T-helper 22 cell (primary cell): ENCODE data around the gene C20orf96.
A peak's percentile ranks its signal among the peaks of the same experiment; 100 is the strongest.

Source experiments
- DNase-seq: peaks from one replicate; pipeline ENCODE4 v3.0.0-alpha.2; 2020; ENCODE audit warnings: low read depth

C20orf96 gene

DNA sequence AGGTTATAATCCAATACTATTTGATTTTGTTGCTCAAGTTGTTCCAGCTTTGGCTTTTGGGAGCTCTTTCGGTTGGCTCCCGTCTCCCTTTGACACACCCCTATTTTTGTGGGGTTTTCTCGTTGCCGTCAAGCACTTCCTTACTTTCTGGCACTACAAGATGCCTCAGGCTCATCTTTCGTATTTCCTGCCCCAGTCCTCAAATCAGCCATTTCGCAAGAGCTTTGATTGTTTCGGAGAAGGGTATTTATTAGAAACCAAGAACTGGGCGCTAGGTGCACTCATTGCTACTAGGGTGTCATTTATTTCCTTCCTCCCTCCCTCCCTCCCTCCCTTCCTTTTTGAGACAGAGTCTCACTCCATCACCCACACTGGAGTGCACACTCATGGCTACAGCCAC is 21.5 kb upstream of the C20orf96 start:
- DNase-seq = no peak

DNA sequence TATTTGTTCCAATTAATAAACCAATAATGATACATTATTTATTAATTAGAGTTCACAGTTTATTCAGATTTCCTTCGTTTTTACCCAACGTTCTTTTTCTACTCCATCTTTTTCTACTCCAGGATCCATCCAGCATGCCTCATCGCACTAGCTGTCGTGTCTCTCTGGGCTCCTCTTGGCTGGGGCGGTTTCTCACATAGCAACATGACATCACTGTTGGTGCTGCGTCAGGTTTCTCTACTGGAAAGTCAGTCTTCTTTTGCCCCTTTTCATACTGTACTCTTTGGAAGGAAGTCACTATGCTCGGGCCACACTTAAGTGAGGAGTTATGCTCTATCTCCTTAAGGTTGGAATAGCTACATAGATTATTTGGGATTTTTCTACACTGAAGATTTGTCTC is 21.1 kb upstream of the C20orf96 start:
- DNase-seq = no peak

DNA sequence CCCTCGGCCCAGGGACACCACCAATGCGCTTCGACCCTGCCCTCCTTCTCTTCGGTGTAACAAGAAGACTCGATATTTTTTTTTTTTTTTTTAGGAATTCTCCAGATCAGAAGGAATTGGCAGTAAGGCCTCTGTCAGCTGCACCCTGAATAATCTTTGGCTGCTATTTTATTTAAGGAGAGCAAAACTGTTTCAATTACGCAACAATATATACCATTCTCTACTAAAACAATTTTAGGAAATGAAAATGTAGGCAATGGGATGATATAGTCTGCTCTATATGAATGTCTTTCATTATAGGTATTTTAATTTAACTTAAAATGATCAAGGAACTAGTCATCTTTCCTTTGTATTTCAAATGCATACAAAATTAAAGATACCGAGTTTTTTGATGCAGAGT is 20.1 kb upstream of the C20orf96 start:
- no peak for DNase-seq

DNA sequence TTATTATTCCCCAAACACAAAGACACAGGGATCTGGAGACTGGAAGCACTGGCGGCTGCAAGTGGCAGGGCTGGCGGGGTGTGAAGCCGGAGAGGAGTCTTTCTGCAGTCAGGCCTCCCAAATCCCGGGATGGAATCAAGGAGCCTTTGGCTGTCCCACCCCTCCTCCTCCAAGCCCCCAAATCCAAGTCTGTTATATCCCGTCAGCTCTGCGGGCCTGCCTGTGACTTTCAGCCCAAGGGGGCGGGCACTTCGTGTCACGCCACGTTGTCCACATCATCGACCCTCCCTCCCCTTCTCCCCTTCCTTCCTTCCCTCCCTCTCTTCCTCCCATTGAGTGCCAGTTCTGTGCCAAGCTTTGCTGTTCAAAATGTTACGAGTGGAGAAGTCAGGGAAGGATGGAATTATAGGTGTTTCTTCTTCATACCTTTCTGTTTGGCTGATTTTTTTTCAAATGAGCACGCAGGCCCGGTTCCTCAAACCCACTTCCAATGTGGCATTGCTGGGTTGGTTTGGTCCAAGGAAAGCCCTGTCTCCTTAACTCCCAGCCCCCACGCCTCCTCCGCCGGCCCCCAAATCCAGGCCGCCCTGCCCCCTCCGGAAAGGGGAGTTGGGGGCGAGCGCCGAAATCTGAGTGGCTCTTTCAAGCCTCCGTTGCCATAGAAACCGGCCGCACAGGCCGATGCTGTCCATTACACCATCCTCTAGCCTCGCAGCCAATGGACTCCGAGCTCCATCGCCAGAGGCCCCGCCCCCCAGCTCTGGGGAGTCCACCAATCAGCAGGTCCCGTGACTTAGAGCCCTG is 19.5 kb upstream of the C20orf96 start:
- DNase-seq = peak; percentile 46

DNA sequence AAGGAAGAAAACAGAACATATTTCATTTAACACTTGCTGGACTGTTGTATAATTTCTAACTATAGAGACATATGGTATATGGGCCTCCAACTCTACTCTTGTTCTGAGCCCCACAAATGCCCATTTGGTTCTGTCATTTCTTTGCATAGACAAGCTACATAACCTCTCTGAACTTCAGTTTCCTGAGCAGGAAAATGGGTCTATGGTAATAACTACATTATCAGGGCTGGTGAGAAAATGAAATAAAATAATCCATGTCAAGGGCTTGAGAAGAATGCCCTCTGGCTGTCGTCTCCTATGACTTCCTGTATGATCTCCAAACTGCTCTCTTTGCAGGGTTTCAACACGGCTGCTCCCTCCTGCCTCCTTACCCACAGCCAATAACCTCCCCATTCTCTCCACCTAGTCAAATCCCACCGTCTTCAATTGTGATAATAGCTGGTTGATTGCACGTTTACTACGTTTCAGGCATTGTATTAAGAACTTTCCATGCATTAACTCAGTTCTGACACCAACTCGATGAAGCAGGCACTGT is 18.8 kb upstream of the C20orf96 start:
- DNase-seq = no peak

DNA sequence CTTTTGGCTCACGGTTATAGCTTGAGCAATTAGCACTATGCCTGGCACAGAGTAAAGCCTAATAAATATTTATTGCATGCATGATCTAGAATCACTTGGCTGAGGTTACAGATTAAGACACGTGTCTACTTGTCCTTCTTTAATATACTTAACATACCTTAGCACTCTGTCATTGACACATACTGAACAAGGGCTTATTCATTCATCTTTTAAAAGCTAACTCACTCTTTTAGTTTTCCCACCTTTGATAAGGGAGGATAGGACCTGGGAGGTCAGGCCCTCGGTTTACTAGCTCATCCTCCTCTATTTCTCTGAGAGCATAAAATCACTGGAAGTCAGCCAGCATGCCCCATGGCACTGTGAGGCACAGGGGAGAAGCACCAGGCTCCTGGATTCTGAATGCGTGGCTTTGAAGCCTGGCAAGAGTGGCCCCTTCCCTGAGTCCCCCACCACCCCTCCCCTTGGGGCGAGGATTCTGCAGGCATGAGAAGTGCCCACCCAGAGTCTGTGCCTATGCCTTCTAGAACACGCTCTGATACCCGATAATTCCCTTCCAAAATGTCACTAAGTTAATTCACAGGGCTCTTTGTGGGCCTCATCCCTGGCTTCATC is 18.0 kb upstream of the C20orf96 start:
- DNase-seq = no peak

GRCh38 chr20:305745-306144 is 15.2 kb upstream of the C20orf96 start:
- no peak for DNase-seq

GRCh38 chr20:301886-302848 is 11.6 kb upstream of the C20orf96 start:
- DNase-seq = no peak

GRCh38 chr20:300345-300990 is 9.9 kb upstream of the C20orf96 start:
- no peak for DNase-seq

DNA sequence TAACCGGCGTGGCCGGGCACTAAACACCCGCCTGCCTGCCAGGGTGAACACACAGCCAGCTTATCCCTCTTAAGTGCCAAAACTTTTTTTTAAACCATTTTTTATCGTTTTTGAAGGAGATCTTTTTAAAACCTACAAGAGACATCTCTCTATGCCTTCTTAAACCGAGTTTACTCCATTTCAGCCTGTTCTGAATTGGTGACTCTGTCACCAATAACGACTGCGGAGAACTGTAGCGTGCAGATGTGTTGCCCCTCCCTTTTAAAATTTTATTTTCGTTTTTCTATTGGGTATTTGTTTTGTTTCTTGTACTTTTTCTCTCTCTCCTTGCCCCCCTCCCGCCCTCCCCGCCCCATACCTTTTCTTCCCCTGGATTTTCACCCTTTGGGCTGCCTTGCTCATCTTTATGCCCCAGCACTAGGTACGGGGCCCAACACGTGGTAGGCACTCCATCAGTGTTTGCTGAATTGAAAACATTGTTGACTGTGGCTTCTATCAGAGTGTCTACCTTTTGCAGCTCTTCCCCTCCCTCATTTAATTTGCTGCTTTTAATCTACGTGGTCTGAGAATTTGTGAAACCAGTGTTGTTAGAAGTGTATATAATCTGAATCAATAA is 8.3 kb upstream of the C20orf96 start:
- DNase-seq = no peak

DNA sequence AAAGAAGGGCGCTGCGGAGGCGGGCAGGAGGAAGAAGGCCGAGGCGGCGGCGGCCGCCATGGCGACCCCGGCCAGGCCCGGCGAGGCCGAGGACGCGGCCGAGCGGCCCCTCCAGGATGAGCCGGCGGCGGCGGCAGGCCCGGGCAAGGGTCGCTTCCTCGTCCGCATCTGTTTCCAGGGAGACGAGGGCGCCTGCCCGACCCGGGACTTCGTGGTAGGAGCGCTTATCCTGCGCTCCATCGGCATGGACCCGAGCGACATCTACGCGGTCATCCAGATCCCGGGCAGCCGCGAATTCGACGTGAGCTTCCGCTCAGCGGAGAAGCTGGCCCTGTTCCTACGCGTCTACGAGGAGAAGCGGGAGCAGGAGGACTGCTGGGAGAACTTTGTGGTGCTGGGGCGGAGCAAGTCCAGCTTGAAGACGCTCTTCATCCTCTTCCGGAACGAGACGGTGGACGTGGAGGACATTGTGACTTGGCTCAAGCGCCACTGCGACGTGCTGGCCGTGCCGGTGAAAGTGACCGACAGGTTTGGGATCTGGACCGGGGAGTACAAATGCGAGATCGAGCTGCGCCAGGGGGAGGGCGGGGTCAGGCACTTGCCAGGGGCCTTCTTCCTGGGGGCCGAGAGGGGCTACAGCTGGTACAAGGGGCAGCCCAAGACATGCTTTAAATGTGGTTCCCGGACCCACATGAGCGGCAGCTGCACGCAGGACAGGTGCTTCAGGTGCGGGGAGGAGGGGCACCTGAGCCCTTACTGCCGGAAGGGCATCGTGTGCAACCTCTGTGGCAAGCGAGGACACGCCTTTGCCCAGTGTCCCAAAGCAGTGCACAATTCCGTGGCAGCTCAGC is 7.6 kb upstream of the C20orf96 start:
- DNase-seq = peak; percentile 8

GRCh38 chr20:297098-297924 is 6.8 kb upstream of the C20orf96 start, which contains the start of gene ZCCHC3:
Gene ZCCHC3, plus strand, starts transcription at chr20:297570. Its CDS starts 17 bp downstream, at chr20:297587.
- peak; percentile 71 for DNase-seq

DNA sequence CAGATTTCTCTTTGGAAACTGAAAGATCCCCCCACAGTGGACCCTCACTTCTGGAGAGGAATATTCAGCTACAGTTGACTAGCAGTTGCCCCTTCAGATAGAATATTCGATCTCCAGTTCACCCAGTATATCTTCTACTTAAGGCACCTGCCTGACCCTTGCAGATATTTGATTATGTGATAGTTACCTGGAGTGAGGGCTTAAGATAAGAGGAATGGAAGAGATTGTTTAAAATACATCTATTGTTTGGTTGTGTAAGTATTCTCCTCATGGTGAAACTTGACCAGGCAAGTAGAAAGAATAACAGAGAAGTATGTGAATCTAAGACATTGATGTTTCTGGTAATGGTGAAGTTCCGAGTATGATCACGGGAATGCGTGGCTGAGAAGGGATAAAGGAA is 5.3 kb upstream of the C20orf96 start:
- no peak for DNase-seq

GRCh38 chr20:294602-295001 is 4.1 kb upstream of the C20orf96 start:
- DNase-seq = no peak

DNA sequence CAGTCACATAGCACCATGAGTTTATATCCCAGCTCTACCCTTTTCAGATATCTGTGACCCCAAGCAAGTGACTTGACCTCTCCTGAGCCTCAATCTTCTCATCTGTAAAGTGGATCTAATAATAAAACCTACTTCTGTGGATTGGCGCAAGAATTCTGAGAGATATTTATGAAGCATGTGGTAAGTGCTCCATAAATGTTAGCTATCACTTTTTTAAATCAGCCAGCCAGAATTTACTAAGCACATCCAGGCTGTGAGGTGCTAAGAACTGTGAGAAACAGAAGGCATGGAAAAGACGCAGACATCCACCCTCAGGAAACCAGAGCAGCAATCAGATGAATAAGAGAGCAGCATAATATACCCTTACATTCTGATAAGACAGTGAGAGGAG is 862 bp downstream of the C20orf96 start:
- no peak for DNase-seq

GRCh38 chr20:288956-289692 is 1.4 kb downstream of the C20orf96 start:
- DNase-seq = no peak

DNA sequence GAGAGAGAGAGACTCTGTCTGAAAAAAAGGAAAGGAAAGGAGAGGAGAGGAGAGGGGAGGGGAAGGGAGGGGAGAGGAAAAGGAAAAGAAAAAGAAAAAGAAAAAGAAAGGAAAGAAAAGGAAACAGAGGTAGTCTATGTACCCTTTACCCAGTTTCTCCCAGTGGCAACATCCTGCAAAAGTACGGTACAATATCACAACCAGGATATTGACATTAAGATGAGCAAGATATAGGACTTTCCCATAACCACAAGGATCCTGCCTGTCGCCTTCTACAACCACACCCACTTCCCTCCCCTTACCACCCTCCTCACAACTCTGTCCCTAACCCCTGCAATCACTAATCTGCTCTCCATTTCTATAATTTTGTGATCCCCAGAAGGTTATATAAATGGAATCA is 4.0 kb downstream of the C20orf96 start:
- no peak for DNase-seq

GRCh38 chr20:284172-284571 is 6.4 kb downstream of the C20orf96 start:
- no peak for DNase-seq
